ENCODE measurements around the gene FEZ2. TPM values are rescaled to one million over a fixed set of nuclear protein-coding genes. Genes with fewer than 3 reads are reported as not detected.

FEZ2 gene
- total and polyA plus RNA-seq, 2 of the 8 experiments (the other 6 are each of a cell fraction or from before 2014, with no cell fraction given) = 7.5 to 16.4 TPM

GRCh38 chr2:36547906-36548305 is 50.1 kb downstream of the FEZ2 start:
- 93% methylated on average over 3 of the region's 3 CpGs; no CpG with 5 or more reads in 1 of the 2 experiments for WGBS, 2 experiments (ENCODE audit: extremely low coverage in 1 of 2, insufficient coverage in 1 of 2, insufficient read length in 1 of 2, insufficient replicate concordance in 2 of 2, low coverage in 1 of 2, low lambda C conversion rate in 2 of 2, missing lambda C conversion rate in 1 of 2)
- H2BK20ac ChIP-seq (ENCODE audit: low read length) = no peak overlapping the region
- no peaks in the 10 kb centered on the region; the same call in 1 of the 2 replicates for H3K79me1 ChIP-seq (ENCODE audit: low read depth, low read length)
- no peak overlapping the region for H3K4ac ChIP-seq (replicated peaks; ENCODE audit: insufficient read length, low read depth, low read length)
- FAIRE-seq (no peak), DNase-seq (ENCODE audit: low read depth in 1 of 2, low spot score in 2 of 2) (no peak)
- H2BK15ac ChIP-seq (ENCODE audit: low read length) = no peak overlapping the region
- H3K27me3 ChIP-seq (replicated peaks in 1 of 4; ENCODE audit: control insufficient read depth in 3 of 4, extremely low read depth in 1 of 4, insufficient read depth in 3 of 4, low read length in 3 of 4) = no peaks in the 10 kb centered on the region
- peaks cover 0 to 1% of the 10 kb centered on the region in 2 experiments for H4K20me1 ChIP-seq (replicated peaks in 1 of 2; ENCODE audit: control insufficient read depth in 1 of 2, insufficient read depth in 2 of 2, low read length in 2 of 2)
- no peak overlapping the region for H4K8ac ChIP-seq (ENCODE audit: extremely low read depth, insufficient read depth, low read length)
- H3K9ac ChIP-seq (replicated peaks in 1 of 4; ENCODE audit: extremely low read depth in 1 of 4, low read depth in 3 of 4, low read length in 3 of 4) = no peak overlapping the region
- no peak overlapping the region for H2BK5ac ChIP-seq (ENCODE audit: low read depth, low read length)
- no peak overlapping the region for H3K4me3 ChIP-seq (ENCODE audit: extremely low read depth in 1 of 4, insufficient read depth in 2 of 4, low read depth in 3 of 4, low read length in 4 of 4)
- no peak overlapping the region for H2BK120ac ChIP-seq (replicated peaks; ENCODE audit: low read depth, low read length)
- no peaks in the 10 kb centered on the region for H3K79me2 ChIP-seq (ENCODE audit: control insufficient read depth in 1 of 2, insufficient read depth in 2 of 2, low read length in 2 of 2)
- H4K5ac ChIP-seq (ENCODE audit: insufficient read length, low read depth, low read length) = no peak overlapping the region
- H3K18ac ChIP-seq (ENCODE audit: extremely low read depth, low read length) = no peak overlapping the region
- ChIA-PET CTCF (ENCODE audit: partially characterized antibody) (interaction anchor here (0.6 to 2.0 kb wide), 3 partner anchors 117 to 460 kb away, joined by 3 to 11 read pairs (median 4); no protein-coding TSS in a partner anchor), POLR2A (ENCODE audit: partially characterized antibody) (no interaction called here)
- H2AK5ac ChIP-seq (ENCODE audit: low read depth, low read length) = no peak overlapping the region
- H2BK12ac ChIP-seq (ENCODE audit: low read depth, low read length) = no peak overlapping the region
- no peak overlapping the region for H3K56ac ChIP-seq (replicated peaks; ENCODE audit: insufficient read length, low read depth, low read length)
- no peaks in the 10 kb centered on the region for H3K9me3 ChIP-seq (ENCODE audit: insufficient read depth in 2 of 2, low read depth in 1 of 2, low read length in 1 of 2)
- H2AFZ ChIP-seq (ENCODE audit: low read length) = no peak overlapping the region
- no peaks in the 10 kb centered on the region for H3K4me1 ChIP-seq (replicated peaks in 1 of 4; ENCODE audit: control insufficient read depth in 3 of 4, insufficient read depth in 4 of 4, low read length in 3 of 4)
- no peak overlapping the region for H3K23ac ChIP-seq (ENCODE audit: insufficient read length)
- no peaks in the 10 kb centered on the region for H3K23me2 ChIP-seq (ENCODE audit: low read depth, low read length)
- peaks cover 2 to 46% (median 21%) of the 10 kb centered on the region in 4 experiments for H3K36me3 ChIP-seq (ENCODE audit: control insufficient read depth in 2 of 4, insufficient read depth in 4 of 4, low read length in 3 of 4)
- H3K4me2 ChIP-seq (ENCODE audit: insufficient read depth in 1 of 2, low read depth in 2 of 2, low read length in 2 of 2) = no peak overlapping the region
- H3K27ac ChIP-seq (ENCODE audit: low read depth, low read length) = no peak overlapping the region
- no peak overlapping the region for H4K91ac ChIP-seq (replicated peaks; ENCODE audit: insufficient read length, low read length)
- H3K14ac ChIP-seq (ENCODE audit: insufficient read length) = no peak overlapping the region
- TF ChIP-seq POLR2A (IDR thresholded peaks at IDR 0.05; ENCODE audit: control extremely low read depth in 1 of 2, low read depth in 2 of 2, low read length in 2 of 2) (no peak), SUZ12 (IDR thresholded peaks at IDR 0.05; ENCODE audit: low read length) (no peak), BRCA1 (IDR thresholded peaks at IDR 0.05; ENCODE audit: low read depth, low read length) (no peak), CBX8 (IDR thresholded peaks at IDR 0.05; ENCODE audit: borderline replicate concordance, low read depth, low read length) (no peak), KDM4A (IDR thresholded peaks at IDR 0.05; ENCODE audit: low read depth, low read length, severe bottlenecking) (no peak), GABPA (IDR thresholded peaks at IDR 0.05; ENCODE audit: borderline replicate concordance, insufficient read depth, low read length) (no peak), ATF2 (IDR thresholded peaks at IDR 0.05; ENCODE audit: low read length) (no peak), JUN (IDR thresholded peaks at IDR 0.05; ENCODE audit: low read depth, low read length) (no peak), CBX5 (IDR thresholded peaks at IDR 0.05; ENCODE audit: low read depth, low read length) (no peak), SIN3A (conservative IDR thresholded peaks at IDR 0.05 in 1 of 2, IDR thresholded peaks at IDR 0.05 in 1 of 2; ENCODE audit: low read depth in 1 of 2, low read length in 2 of 2) (no peak), KDM5A (IDR thresholded peaks at IDR 0.05; ENCODE audit: low read length) (no peak), TAF1 (IDR thresholded peaks at IDR 0.05; ENCODE audit: low read depth, low read length) (no peak), CHD1 (IDR thresholded peaks at IDR 0.05; ENCODE audit: low read depth, low read length) (no peak), CHD2 (IDR thresholded peaks at IDR 0.05; ENCODE audit: low read length) (no peak)
